ENCODE measurements around the gene OTOP3.

- TF ChIP-seq, protein P1, sequence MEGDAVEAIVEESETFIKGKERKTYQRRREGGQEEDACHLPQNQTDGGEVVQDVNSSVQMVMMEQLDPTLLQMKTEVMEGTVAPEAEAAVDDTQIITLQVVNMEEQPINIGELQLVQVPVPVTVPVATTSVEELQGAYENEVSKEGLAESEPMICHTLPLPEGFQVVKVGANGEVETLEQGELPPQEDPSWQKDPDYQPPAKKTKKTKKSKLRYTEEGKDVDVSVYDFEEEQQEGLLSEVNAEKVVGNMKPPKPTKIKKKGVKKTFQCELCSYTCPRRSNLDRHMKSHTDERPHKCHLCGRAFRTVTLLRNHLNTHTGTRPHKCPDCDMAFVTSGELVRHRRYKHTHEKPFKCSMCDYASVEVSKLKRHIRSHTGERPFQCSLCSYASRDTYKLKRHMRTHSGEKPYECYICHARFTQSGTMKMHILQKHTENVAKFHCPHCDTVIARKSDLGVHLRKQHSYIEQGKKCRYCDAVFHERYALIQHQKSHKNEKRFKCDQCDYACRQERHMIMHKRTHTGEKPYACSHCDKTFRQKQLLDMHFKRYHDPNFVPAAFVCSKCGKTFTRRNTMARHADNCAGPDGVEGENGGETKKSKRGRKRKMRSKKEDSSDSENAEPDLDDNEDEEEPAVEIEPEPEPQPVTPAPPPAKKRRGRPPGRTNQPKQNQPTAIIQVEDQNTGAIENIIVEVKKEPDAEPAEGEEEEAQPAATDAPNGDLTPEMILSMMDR (IDR thresholded peaks at IDR 0.05) = no peak
- TF ChIP-seq POLR2A (IDR thresholded peaks at IDR 0.05) = no peak
Observed at GRCh38 chr17:74947041-74947754, 11.5 kb downstream of the OTOP3 start.

Measured in body of pancreas (tissue), 4 donors.